ENCODE results near the gene KLHDC4. TPM values are rescaled to one million over a fixed set of nuclear protein-coding genes. Genes with fewer than 3 reads are reported as not detected.

Gene KLHDC4
- total RNA-seq, 1 experiment from 2014 or later, result 36.3 TPM

DNA sequence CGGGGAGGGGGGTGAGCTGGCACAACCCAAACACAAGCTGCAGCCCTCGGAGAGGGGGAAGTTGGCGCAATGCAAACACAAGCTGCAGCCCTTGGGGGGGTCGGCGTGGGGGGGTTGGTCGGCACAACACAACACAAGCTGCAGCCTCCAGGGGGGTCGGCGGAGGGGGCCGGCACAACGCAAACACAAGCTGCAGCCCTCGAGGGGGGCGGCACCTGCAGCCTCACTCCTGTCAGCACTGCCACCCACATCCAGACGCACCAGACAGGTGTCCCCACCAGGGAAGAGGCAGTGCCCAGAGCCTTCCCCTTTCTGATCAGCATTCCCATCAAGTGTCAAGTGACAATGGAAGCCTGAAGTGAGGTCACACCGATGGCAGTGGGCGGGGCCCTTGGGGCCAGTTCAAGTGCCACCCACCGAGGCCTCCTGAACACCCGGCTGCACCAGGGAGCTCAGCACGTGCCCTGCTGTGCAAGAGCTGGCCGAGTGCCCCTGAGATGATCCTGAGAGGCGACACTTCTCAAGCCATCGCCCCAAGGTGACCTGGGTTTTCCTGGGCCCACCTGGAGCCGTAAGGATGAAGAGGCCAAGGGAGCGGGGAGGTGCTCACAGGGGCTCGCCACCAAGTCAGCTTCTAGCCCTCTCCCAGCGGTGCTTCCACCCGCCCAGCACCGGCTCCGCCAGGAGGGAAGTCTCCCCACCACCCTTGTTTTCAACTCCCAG lies 59.3 kb downstream of the KLHDC4 start:
- Histone ChIP-seq H3K9ac (ENCODE audit: low read length) (no peak overlapping the region), H3F3A (ENCODE audit: low read length, unreplicated experiment) (no peaks in the 10 kb centered on the region), H2AFZ (ENCODE audit: low read length) (no peak overlapping the region), H3K27ac (ENCODE audit: low read length) (no peak overlapping the region), H3K36me3 (ENCODE audit: low read depth, low read length) (no peaks in the 10 kb centered on the region; the same call in 1 of the 2 replicates), H3K4me3 (ENCODE audit: low read length) (no peak overlapping the region), H3K9me2 (replicated peaks; ENCODE audit: low read length) (no peaks in the 10 kb centered on the region), H3K9me3 (ENCODE audit: low read length) (no peaks in the 10 kb centered on the region), H3K4me2 (ENCODE audit: low read length) (no peak overlapping the region), H3K79me2 (ENCODE audit: low read length) (no peaks in the 10 kb centered on the region), H4K20me1 (ENCODE audit: low read length) (no peaks in the 10 kb centered on the region), H3K27me3 (ENCODE audit: low read length) (no peaks in the 10 kb centered on the region), H3K4me1 (ENCODE audit: insufficient read depth, low read length) (no peaks in the 10 kb centered on the region)
- no TSS peak for BruUV-seq (replicated peaks)
- ChIA-PET CTCF (no interaction called here), POLR2A (ENCODE audit: unreplicated experiment) (no interaction called here)
- intact Hi-C loops (cut with micrococcal nuclease), result no loop called here
- TF ChIP-seq, protein P1, sequence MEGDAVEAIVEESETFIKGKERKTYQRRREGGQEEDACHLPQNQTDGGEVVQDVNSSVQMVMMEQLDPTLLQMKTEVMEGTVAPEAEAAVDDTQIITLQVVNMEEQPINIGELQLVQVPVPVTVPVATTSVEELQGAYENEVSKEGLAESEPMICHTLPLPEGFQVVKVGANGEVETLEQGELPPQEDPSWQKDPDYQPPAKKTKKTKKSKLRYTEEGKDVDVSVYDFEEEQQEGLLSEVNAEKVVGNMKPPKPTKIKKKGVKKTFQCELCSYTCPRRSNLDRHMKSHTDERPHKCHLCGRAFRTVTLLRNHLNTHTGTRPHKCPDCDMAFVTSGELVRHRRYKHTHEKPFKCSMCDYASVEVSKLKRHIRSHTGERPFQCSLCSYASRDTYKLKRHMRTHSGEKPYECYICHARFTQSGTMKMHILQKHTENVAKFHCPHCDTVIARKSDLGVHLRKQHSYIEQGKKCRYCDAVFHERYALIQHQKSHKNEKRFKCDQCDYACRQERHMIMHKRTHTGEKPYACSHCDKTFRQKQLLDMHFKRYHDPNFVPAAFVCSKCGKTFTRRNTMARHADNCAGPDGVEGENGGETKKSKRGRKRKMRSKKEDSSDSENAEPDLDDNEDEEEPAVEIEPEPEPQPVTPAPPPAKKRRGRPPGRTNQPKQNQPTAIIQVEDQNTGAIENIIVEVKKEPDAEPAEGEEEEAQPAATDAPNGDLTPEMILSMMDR (conservative IDR thresholded peaks at IDR 0.05; ENCODE audit: low read depth, low read length), result no peak
- TF ChIP-seq EZH2 (IDR thresholded peaks at IDR 0.05; ENCODE audit: low read length, unreplicated experiment), result no peak
- TF ChIP-seq EZH2phosphoT487 (IDR thresholded peaks at IDR 0.05; ENCODE audit: borderline replicate concordance, low read length), result no peak
- DNase-seq (no peak), ATAC-seq (no peak)

GRCh38 chr16:87705771-87706277 lies 60.0 kb downstream of the KLHDC4 start:
- ChIA-PET POLR2A (ENCODE audit: unreplicated experiment) (no interaction called here), CTCF (no interaction called here)
- Histone ChIP-seq H3K27ac (ENCODE audit: low read length) (no peak overlapping the region), H3K4me3 (ENCODE audit: low read length) (no peak overlapping the region), H3K4me2 (ENCODE audit: low read length) (no peak overlapping the region), H3K36me3 (ENCODE audit: low read depth, low read length) (no peaks in the 10 kb centered on the region; the same call in 1 of the 2 replicates), H3K9ac (ENCODE audit: low read length) (no peak overlapping the region), H3K4me1 (ENCODE audit: insufficient read depth, low read length) (no peaks in the 10 kb centered on the region), H3K9me3 (ENCODE audit: low read length) (no peaks in the 10 kb centered on the region), H3K79me2 (ENCODE audit: low read length) (no peaks in the 10 kb centered on the region), H3K27me3 (ENCODE audit: low read length) (no peaks in the 10 kb centered on the region), H3F3A (ENCODE audit: low read length, unreplicated experiment) (no peaks in the 10 kb centered on the region), H4K20me1 (ENCODE audit: low read length) (no peaks in the 10 kb centered on the region), H2AFZ (ENCODE audit: low read length) (no peak overlapping the region), H3K9me2 (replicated peaks; ENCODE audit: low read length) (no peaks in the 10 kb centered on the region)
- DNase-seq (no peak), ATAC-seq (no peak)
- no TSS peak for BruUV-seq (replicated peaks)
- intact Hi-C loops (cut with micrococcal nuclease), result no loop called here
- no peak for TF ChIP-seq EZH2phosphoT487 (IDR thresholded peaks at IDR 0.05; ENCODE audit: borderline replicate concordance, low read length)
- TF ChIP-seq, protein P1 (conservative IDR thresholded peaks at IDR 0.05; ENCODE audit: low read depth, low read length), result no peak
- no peak for TF ChIP-seq EZH2 (IDR thresholded peaks at IDR 0.05; ENCODE audit: low read length, unreplicated experiment)

GRCh38 chr16:87704754-87705353 lies 60.9 kb downstream of the KLHDC4 start:
- CTCF ChIA-PET, result no interaction called here
- Histone ChIP-seq H3K9me3 (ENCODE audit: low read length) (no peaks in the 10 kb centered on the region), H2AFZ (ENCODE audit: low read length) (no peak overlapping the region), H3F3A (ENCODE audit: low read length, unreplicated experiment) (no peaks in the 10 kb centered on the region), H3K4me2 (ENCODE audit: low read length) (no peak overlapping the region), H3K4me3 (ENCODE audit: low read length) (no peak overlapping the region), H3K27ac (ENCODE audit: low read length) (no peak overlapping the region), H3K36me3 (ENCODE audit: low read depth, low read length) (no peaks in the 10 kb centered on the region; the same call in 1 of the 2 replicates), H3K27me3 (ENCODE audit: low read length) (no peaks in the 10 kb centered on the region), H3K4me1 (ENCODE audit: insufficient read depth, low read length) (no peaks in the 10 kb centered on the region), H4K20me1 (ENCODE audit: low read length) (no peaks in the 10 kb centered on the region), H3K9ac (ENCODE audit: low read length) (no peak overlapping the region), H3K79me2 (ENCODE audit: low read length) (no peaks in the 10 kb centered on the region), H3K9me2 (replicated peaks; ENCODE audit: low read length) (no peaks in the 10 kb centered on the region)
- intact Hi-C loops (cut with micrococcal nuclease), result no loop called here
- ATAC-seq (no peak), DNase-seq (no peak)
- POLR2A ChIA-PET (ENCODE audit: unreplicated experiment), result no interaction called here
- TF ChIP-seq, protein P1 (conservative IDR thresholded peaks at IDR 0.05; ENCODE audit: low read depth, low read length), result no peak
- TF ChIP-seq EZH2phosphoT487 (IDR thresholded peaks at IDR 0.05; ENCODE audit: borderline replicate concordance, low read length), result no peak
- no peak for TF ChIP-seq EZH2 (IDR thresholded peaks at IDR 0.05; ENCODE audit: low read length, unreplicated experiment)
- no TSS peak for BruUV-seq (replicated peaks)
